Measurements from ENCODE around the gene ERICH4. TPM values are rescaled to one million over a fixed set of nuclear protein-coding genes. Genes with fewer than 3 reads are reported as not detected.

Gene ERICH4
- total RNA-seq, 1 donor from 2014 or later: not detected

- H3K27me3 Mint-ChIP-seq (ENCODE audit: low read depth): peaks cover 28% of the 10 kb centered on the region
- H3K27ac Mint-ChIP-seq (ENCODE audit: unreplicated experiment): no peak overlapping the region
- no peak for TF ChIP-seq CTCF (IDR thresholded peaks at IDR 0.05)
Observed at GRCh38 chr19:41445575-41445974, 2.6 kb downstream of the ERICH4 start.

GRCh38 chr19:41447732-41448332 is 4.9 kb downstream of the ERICH4 start:
- no peak for TF ChIP-seq CTCF (IDR thresholded peaks at IDR 0.05)
- H3K36me3 Mint-ChIP-seq (ENCODE audit: low read depth): no peaks in the 10 kb centered on the region
- DNase-seq (ENCODE audit: low spot score): peak; percentile 28
- H3K27ac Mint-ChIP-seq (ENCODE audit: unreplicated experiment): no peak overlapping the region
- H3K27me3 Mint-ChIP-seq (ENCODE audit: low read depth): peaks cover 31% of the 10 kb centered on the region
- no peaks in the 10 kb centered on the region for H3K9me3 Mint-ChIP-seq (ENCODE audit: low read depth)
- no peak overlapping the region for H3K4me3 Mint-ChIP-seq (ENCODE audit: unreplicated experiment)
- H3K4me1 Mint-ChIP-seq (ENCODE audit: low read depth): peaks cover 4% of the 10 kb centered on the region

More at GRCh38 chr19:41445575-41445974, 2.6 kb downstream of the ERICH4 start:
- Mint-ChIP-seq H3K9me3 (ENCODE audit: low read depth) (no peaks in the 10 kb centered on the region), H3K4me1 (ENCODE audit: low read depth) (peaks cover 4% of the 10 kb centered on the region), H3K36me3 (ENCODE audit: low read depth) (no peaks in the 10 kb centered on the region), H3K4me3 (ENCODE audit: unreplicated experiment) (no peak overlapping the region)
- peak; percentile 35 for DNase-seq (ENCODE audit: low spot score)

GRCh38 chr19:41449079-41449864 is 6.3 kb downstream of the ERICH4 start:
- peak; percentile 96 for TF ChIP-seq CTCF (IDR thresholded peaks at IDR 0.05)
- H3K9me3 Mint-ChIP-seq (ENCODE audit: low read depth): no peaks in the 10 kb centered on the region
- H3K36me3 Mint-ChIP-seq (ENCODE audit: low read depth): no peaks in the 10 kb centered on the region
- H3K27me3 Mint-ChIP-seq (ENCODE audit: low read depth): peaks cover 24% of the 10 kb centered on the region
- no peak overlapping the region for H3K27ac Mint-ChIP-seq (ENCODE audit: unreplicated experiment)
- H3K4me3 Mint-ChIP-seq (ENCODE audit: unreplicated experiment): peak overlapping the region; percentile 46
- H3K4me1 Mint-ChIP-seq (ENCODE audit: low read depth): peaks cover 4% of the 10 kb centered on the region
- peak; percentile 36 for DNase-seq (ENCODE audit: low spot score)

DNA sequence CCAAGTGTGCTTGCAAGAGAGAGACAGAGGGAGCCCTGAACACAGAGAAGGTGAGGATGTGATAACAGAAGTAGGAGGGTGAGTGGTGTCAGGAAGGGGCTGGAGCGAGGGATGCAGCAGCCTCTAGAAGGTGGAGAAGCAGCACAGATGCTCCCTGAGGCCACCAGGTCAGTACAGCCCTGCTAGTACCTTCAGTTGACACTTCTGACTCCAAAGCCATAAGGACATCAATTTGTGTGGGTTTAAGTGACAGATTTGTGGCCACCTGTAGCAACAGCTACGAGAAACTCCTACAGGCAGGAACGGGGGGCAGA is 6.9 kb downstream of the ERICH4 start:
- Mint-ChIP-seq H3K36me3 (ENCODE audit: low read depth) (no peaks in the 10 kb centered on the region), H3K4me1 (ENCODE audit: low read depth) (peaks cover 4% of the 10 kb centered on the region)

More for the DNA sequence above, 6.9 kb downstream of the ERICH4 start:
- DNase-seq (ENCODE audit: low spot score): no peak
- TF ChIP-seq CTCF (IDR thresholded peaks at IDR 0.05): no peak
- peaks cover 26% of the 10 kb centered on the region for H3K27me3 Mint-ChIP-seq (ENCODE audit: low read depth)
- no peak overlapping the region for H3K4me3 Mint-ChIP-seq (ENCODE audit: unreplicated experiment)
- no peaks in the 10 kb centered on the region for H3K9me3 Mint-ChIP-seq (ENCODE audit: low read depth)
- no peak overlapping the region for H3K27ac Mint-ChIP-seq (ENCODE audit: unreplicated experiment)

All from chondrocyte (in vitro differentiated cells).